Measurements from ENCODE around the gene GBA3. TPM values are rescaled to one million over a fixed set of nuclear protein-coding genes. Genes with fewer than 3 reads are reported as not detected.
A peak's percentile ranks its signal among the peaks of the same experiment; 100 is the strongest.

Gene GBA3
- total and polyA plus RNA-seq, 2 experiments from 2014 or later, result not detected

GRCh38 chr4:22739968-22740367, 47.2 kb downstream of the GBA3 start:
- Histone ChIP-seq H3K9me2 (ENCODE audit: insufficient read depth) (peaks cover 13% of the 10 kb centered on the region; the same call in 1 of the 2 replicates), H3K27ac (ENCODE audit: low read depth) (no peak overlapping the region), H3K4me2 (no peak overlapping the region), H4K20me1 (replicated peaks; ENCODE audit: insufficient read depth) (no peaks in the 10 kb centered on the region), H2AFZ (peak overlapping the region; percentile 48), H3F3A (replicated peaks; ENCODE audit: low read depth) (no peaks in the 10 kb centered on the region), H3K36me3 (ENCODE audit: insufficient read depth) (no peaks in the 10 kb centered on the region), H3K27me3 (ENCODE audit: insufficient read depth) (no peaks in the 10 kb centered on the region), H3K4me1 (ENCODE audit: insufficient read depth) (no peaks in the 10 kb centered on the region), H3K79me2 (replicated peaks; ENCODE audit: insufficient read depth) (no peaks in the 10 kb centered on the region), H3K4me3 (no peak overlapping the region)
- no peak overlapping the region for H3K4me3 Mint-ChIP-seq
- DNase-seq (ENCODE audit: low spot score) (no peak), ATAC-seq (no peak)
- no peak for TF ChIP-seq ZNF114 (CRISPR knock-in tag; IDR thresholded peaks at IDR 0.05)
- no peak for TF ChIP-seq NANOG (IDR thresholded peaks at IDR 0.05; ENCODE audit: borderline replicate concordance)
- TF ChIP-seq POLR2AphosphoS5 (IDR thresholded peaks at IDR 0.05; ENCODE audit: low read depth), result no peak
- no peak for TF ChIP-seq EZH2 (IDR thresholded peaks at IDR 0.05; ENCODE audit: low read depth, unreplicated experiment)
- TF ChIP-seq, protein P1, sequence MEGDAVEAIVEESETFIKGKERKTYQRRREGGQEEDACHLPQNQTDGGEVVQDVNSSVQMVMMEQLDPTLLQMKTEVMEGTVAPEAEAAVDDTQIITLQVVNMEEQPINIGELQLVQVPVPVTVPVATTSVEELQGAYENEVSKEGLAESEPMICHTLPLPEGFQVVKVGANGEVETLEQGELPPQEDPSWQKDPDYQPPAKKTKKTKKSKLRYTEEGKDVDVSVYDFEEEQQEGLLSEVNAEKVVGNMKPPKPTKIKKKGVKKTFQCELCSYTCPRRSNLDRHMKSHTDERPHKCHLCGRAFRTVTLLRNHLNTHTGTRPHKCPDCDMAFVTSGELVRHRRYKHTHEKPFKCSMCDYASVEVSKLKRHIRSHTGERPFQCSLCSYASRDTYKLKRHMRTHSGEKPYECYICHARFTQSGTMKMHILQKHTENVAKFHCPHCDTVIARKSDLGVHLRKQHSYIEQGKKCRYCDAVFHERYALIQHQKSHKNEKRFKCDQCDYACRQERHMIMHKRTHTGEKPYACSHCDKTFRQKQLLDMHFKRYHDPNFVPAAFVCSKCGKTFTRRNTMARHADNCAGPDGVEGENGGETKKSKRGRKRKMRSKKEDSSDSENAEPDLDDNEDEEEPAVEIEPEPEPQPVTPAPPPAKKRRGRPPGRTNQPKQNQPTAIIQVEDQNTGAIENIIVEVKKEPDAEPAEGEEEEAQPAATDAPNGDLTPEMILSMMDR (conservative IDR thresholded peaks at IDR 0.05; ENCODE audit: low read depth in 2 of 2), result no peak
- TF ChIP-seq EZH2phosphoT487 (IDR thresholded peaks at IDR 0.05; ENCODE audit: unreplicated experiment), result no peak
- TF ChIP-seq, protein P2, sequence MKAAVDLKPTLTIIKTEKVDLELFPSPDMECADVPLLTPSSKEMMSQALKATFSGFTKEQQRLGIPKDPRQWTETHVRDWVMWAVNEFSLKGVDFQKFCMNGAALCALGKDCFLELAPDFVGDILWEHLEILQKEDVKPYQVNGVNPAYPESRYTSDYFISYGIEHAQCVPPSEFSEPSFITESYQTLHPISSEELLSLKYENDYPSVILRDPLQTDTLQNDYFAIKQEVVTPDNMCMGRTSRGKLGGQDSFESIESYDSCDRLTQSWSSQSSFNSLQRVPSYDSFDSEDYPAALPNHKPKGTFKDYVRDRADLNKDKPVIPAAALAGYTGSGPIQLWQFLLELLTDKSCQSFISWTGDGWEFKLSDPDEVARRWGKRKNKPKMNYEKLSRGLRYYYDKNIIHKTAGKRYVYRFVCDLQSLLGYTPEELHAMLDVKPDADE (IDR thresholded peaks at IDR 0.05), result no peak
- no peaks in the 10 kb centered on the region for H3K36me3 Mint-ChIP-seq (ENCODE audit: low read depth)
- no peak overlapping the region for H3K27ac Mint-ChIP-seq
- H3K4me1 Mint-ChIP-seq, result no peaks in the 10 kb centered on the region
- no peaks in the 10 kb centered on the region; the same call in 2 of the 3 replicates for H3K9me3 Mint-ChIP-seq
- no peaks in the 10 kb centered on the region for H3K27me3 Mint-ChIP-seq (ENCODE audit: insufficient read depth, low read depth, poor library complexity)

- DNase-seq (ENCODE audit: low spot score), result no peak
- Mint-ChIP-seq H3K27me3 (ENCODE audit: insufficient read depth, low read depth, poor library complexity) (no peaks in the 10 kb centered on the region), H3K4me1 (no peaks in the 10 kb centered on the region), H3K9me3 (no peaks in the 10 kb centered on the region; the same call in 2 of the 3 replicates), H3K4me3 (no peak overlapping the region), H3K27ac (no peak overlapping the region), H3K36me3 (ENCODE audit: low read depth) (no peaks in the 10 kb centered on the region)
- H3K36me3 ChIP-seq (ENCODE audit: insufficient read depth), result no peaks in the 10 kb centered on the region
- H3K4me2 ChIP-seq, result no peak overlapping the region
- H4K20me1 ChIP-seq (replicated peaks; ENCODE audit: insufficient read depth), result no peaks in the 10 kb centered on the region
- H3K79me2 ChIP-seq (replicated peaks; ENCODE audit: insufficient read depth), result no peaks in the 10 kb centered on the region
- no peak for TF ChIP-seq ZNF114 (CRISPR knock-in tag; IDR thresholded peaks at IDR 0.05)
- TF ChIP-seq ZNF331 (CRISPR knock-in tag; IDR thresholded peaks at IDR 0.05; ENCODE audit: low read depth), result no peak
- TF ChIP-seq STAT1 (IDR thresholded peaks at IDR 0.05; ENCODE audit: unreplicated experiment), result no peak
- H3K9me2 ChIP-seq (ENCODE audit: insufficient read depth), result peaks cover 13% of the 10 kb centered on the region; the same call in 1 of the 2 replicates
- H3K4me1 ChIP-seq (ENCODE audit: insufficient read depth), result no peaks in the 10 kb centered on the region
- no peak overlapping the region for H2AFZ ChIP-seq
- no peak for ATAC-seq
- H3K27me3 ChIP-seq (ENCODE audit: insufficient read depth), result no peaks in the 10 kb centered on the region
- no peaks in the 10 kb centered on the region for H3F3A ChIP-seq (replicated peaks; ENCODE audit: low read depth)
- no peak overlapping the region for H3K4me3 ChIP-seq
- H3K27ac ChIP-seq (ENCODE audit: low read depth), result no peak overlapping the region
Observed at GRCh38 chr4:22741744-22742143, 49.0 kb downstream of the GBA3 start.
